Gastroesophageal sphincter (tissue), 4 donors: ENCODE data around the gene OR7G2. TPM values are rescaled to one million over a fixed set of nuclear protein-coding genes. Genes with fewer than 3 reads are reported as not detected.

Source experiments
- ATAC-seq: fragments of 150-250 bp; one replicate; pipeline ENCODE4 v1.9.1; 2016; ENCODE audit warnings: mild to moderate bottlenecking, moderate library complexity
- H3K27ac ChIP-seq, 4 donors: fragments of 200-600 bp; sonication (generic) in 3 of 4; 1 replicate in 3 of 4; 2 replicates in 1 of 4; pipeline ENCODE4 v1.5.1; 2016 to 2019
- H3K27me3 ChIP-seq: fragments of 200-600 bp; sonication (generic); one replicate; pipeline ENCODE4 v1.5.1; 2019
- H3K36me3 ChIP-seq, 2 donors: fragments of 200-600 bp; sonication (generic); one replicate each; pipeline ENCODE4 v1.5.1; 2019; ENCODE audit warnings: control low read depth in 1 of 2
- H3K4me1 ChIP-seq, 3 donors: fragments of 200-600 bp; sonication (generic); 1 replicate in 2 of 3; 2 replicates in 1 of 3; pipeline ENCODE4 v1.5.1; 2016 to 2019; ENCODE audit warnings: control low read depth in 2 of 3
- H3K4me3 ChIP-seq, 2 donors: fragments of 200-600 bp; sonication (generic); one replicate each; pipeline ENCODE4 v1.5.1; 2019; ENCODE audit warnings: mild to moderate bottlenecking in 1 of 2, moderate library complexity in 1 of 2
- H3K9me3 ChIP-seq, 3 donors: fragments of 200-600 bp; sonication (generic); one replicate each; pipeline ENCODE4 v1.5.1; 2017 to 2019; ENCODE audit warnings: control low read depth in 2 of 3
- CTCF ChIP-seq, 4 experiments: fragments of 200-600 bp in 2 of 4; fragments of 450-650 bp in 2 of 4; sonication (generic) in 1 of 4; IDR thresholded peaks; one replicate each; pipeline ENCODE4 v1.5.1; 2017 to 2019; ENCODE audit warnings: antibody characterized with exemption in 4 of 4, mild to moderate bottlenecking in 2 of 4, moderate library complexity in 2 of 4
- EP300 ChIP-seq: sonication (generic); formaldehyde crosslinking; IDR thresholded peaks from one replicate; pipeline ENCODE4 v1.6.1; 2017; ENCODE audit warnings: antibody characterized with exemption, mild to moderate bottlenecking
- POLR2A ChIP-seq, 2 donors: fragments of 450-650 bp; IDR thresholded peaks; one replicate each; pipeline ENCODE4 v1.6.1; 2017; ENCODE audit warnings: antibody characterized with exemption in 2 of 2, mild to moderate bottlenecking in 2 of 2, moderate library complexity in 1 of 2
- POLR2AphosphoS5 ChIP-seq: sonication (generic); formaldehyde crosslinking; IDR thresholded peaks from one replicate; pipeline ENCODE4 v1.6.1; 2017; ENCODE audit warnings: antibody characterized with exemption
- WGBS, 2 donors: methylation state at CpG; one replicate each; pipeline ENCODE4 v1.1.5; 2018; ENCODE audit warnings: low coverage in 1 of 2; 5-methylcytosine and 5-hydroxymethylcytosine counted together
- total RNA-seq, 4 donors: library from RNA; depleted of rRNA; stranded (reverse); fragments of >200 nt; gene quantifications; one replicate each; pipeline ENCODE4 v1.1.0, GENCODE V29; 2016

Gene OR7G2
- total RNA-seq, result not detected

GRCh38 chr19:9107375-9107774 is at the start of gene OR7G2:
TSS of gene OR7G2 (minus strand) at chr19:9107475. CDS start at chr19:9103243, 4,232 bp downstream.
- H3K27ac ChIP-seq, result no peak within 1 kb of the TSS
- ATAC-seq, result no peak
- H3K27me3 ChIP-seq, result peaks cover 63% of the 10 kb centered on the region
- no peaks in the 10 kb centered on the region for H3K4me1 ChIP-seq
- WGBS, 2 donors, result 65 to 68% methylated on average over 8 of the region's 8 CpGs
- TF ChIP-seq POLR2A (IDR thresholded peaks at IDR 0.05) (no peak), CTCF (IDR thresholded peaks at IDR 0.05) (no peak), POLR2AphosphoS5 (no peak), EP300 (no peak)
- H3K36me3 ChIP-seq, result no peaks in the 10 kb centered on the region
- no peak within 1 kb of the TSS for H3K4me3 ChIP-seq
- no peaks in the 10 kb centered on the region for H3K9me3 ChIP-seq

GRCh38 chr19:9156304-9156703 is 49.0 kb upstream of the OR7G2 start:
- H3K4me3 ChIP-seq, result no peak overlapping the region
- H3K27me3 ChIP-seq, result no peaks in the 10 kb centered on the region
- no peaks in the 10 kb centered on the region for H3K4me1 ChIP-seq
- no CpG with 5 or more reads among the region's 1 CpG for WGBS, 2 donors
- H3K27ac ChIP-seq, result no peak overlapping the region
- H3K9me3 ChIP-seq, result peaks cover 0 to 35% (median 0%) of the 10 kb centered on the region in 3 donors
- H3K36me3 ChIP-seq, result peaks cover 10 to 80% of the 10 kb centered on the region in 2 donors
- no peak for ATAC-seq
- TF ChIP-seq CTCF (IDR thresholded peaks at IDR 0.05) (no peak), POLR2A (IDR thresholded peaks at IDR 0.05) (no peak), POLR2AphosphoS5 (no peak), EP300 (no peak)

- Histone ChIP-seq H3K9me3 (peaks cover 0 to 29% (median 0%) of the 10 kb centered on the region in 3 donors), H3K36me3 (peaks cover 6 to 73% of the 10 kb centered on the region in 2 donors), H3K4me1 (no peaks in the 10 kb centered on the region), H3K27ac (no peak overlapping the region), H3K27me3 (no peaks in the 10 kb centered on the region), H3K4me3 (no peak overlapping the region)
- no peak for TF ChIP-seq POLR2AphosphoS5
- no peak for TF ChIP-seq POLR2A (IDR thresholded peaks at IDR 0.05)
- TF ChIP-seq CTCF (IDR thresholded peaks at IDR 0.05), result no peak
- TF ChIP-seq EP300, result no peak
- WGBS, 2 donors, result 90% methylated on average over 4 of the region's 4 CpGs; no CpG with 5 or more reads in 1 of the 2 donors
- ATAC-seq, result no peak
Observed at GRCh38 chr19:9155591-9155990, 48.3 kb upstream of the OR7G2 start.

GRCh38 chr19:9151367-9151766 is 44.1 kb upstream of the OR7G2 start:
- 92 to 97% methylated on average over 5 of the region's 5 CpGs for WGBS, 2 donors
- Histone ChIP-seq H3K4me3 (no peak overlapping the region), H3K27me3 (no peaks in the 10 kb centered on the region), H3K9me3 (peaks cover 0 to 18% (median 0%) of the 10 kb centered on the region in 3 donors), H3K27ac (no peak overlapping the region), H3K36me3 (peaks cover 0 to 60% of the 10 kb centered on the region in 2 donors), H3K4me1 (no peaks in the 10 kb centered on the region)
- no peak for ATAC-seq
- TF ChIP-seq POLR2AphosphoS5 (no peak), CTCF (IDR thresholded peaks at IDR 0.05) (no peak), EP300 (no peak), POLR2A (IDR thresholded peaks at IDR 0.05) (no peak)

GRCh38 chr19:9150650-9151049 is 43.4 kb upstream of the OR7G2 start:
- peaks cover 0 to 53% of the 10 kb centered on the region in 2 donors for H3K36me3 ChIP-seq
- no peaks in the 10 kb centered on the region for H3K4me1 ChIP-seq
- H3K4me3 ChIP-seq, result no peak overlapping the region
- TF ChIP-seq CTCF (IDR thresholded peaks at IDR 0.05) (no peak), POLR2AphosphoS5 (no peak), EP300 (no peak), POLR2A (IDR thresholded peaks at IDR 0.05) (no peak)
- no peaks in the 10 kb centered on the region for H3K27me3 ChIP-seq
- WGBS, 2 donors, result 97% methylated on average over 4 to 5 of the region's 5 CpGs
- H3K9me3 ChIP-seq, result peaks cover 0 to 20% (median 0%) of the 10 kb centered on the region in 3 donors
- no peak for ATAC-seq
- no peak overlapping the region for H3K27ac ChIP-seq
